Medulla oblongata (tissue), 1 donor: ENCODE data around the gene OSGIN1.

Source experiments
- DNase-seq: peaks from one replicate; pipeline ENCODE4 v3.0.0-alpha.2; 2015; ENCODE audit errors: extremely low spot score

Gene OSGIN1

DNA sequence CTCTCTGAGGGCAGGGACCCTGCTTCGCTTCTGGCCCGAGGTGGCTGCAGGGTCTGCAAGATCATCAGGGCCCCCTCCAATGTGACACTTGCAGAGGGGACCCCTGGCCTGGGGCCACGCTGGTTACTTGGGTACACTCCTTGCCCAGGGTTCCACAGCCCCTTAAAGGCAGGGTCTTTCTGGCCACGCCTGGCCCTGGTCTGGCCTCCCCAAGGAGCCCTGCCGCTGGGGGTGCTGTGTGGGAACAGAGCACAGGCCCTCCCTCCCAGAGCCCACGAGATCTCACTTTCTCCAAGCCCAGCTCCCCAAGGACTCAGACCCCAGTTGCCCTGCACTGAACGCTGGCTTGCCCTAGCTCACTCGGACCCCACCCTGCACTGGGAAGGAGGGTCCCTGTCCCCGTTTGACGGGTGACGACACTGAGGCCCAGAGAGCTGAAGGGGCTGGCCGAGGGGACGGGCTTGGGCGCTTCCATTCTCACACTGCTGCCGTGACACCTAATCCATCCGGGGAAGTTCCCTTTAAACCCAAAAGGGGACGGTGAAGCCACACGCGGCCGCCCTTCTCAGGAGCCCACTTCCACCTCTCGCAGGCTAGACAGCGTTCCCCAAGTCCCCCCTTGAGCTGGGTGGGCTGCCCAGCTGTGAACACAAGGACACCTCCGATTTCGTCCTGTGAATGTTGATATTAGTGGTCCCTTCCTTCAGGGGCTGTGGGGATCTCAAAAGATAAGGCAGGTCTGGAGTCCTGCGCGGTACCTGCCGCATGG is 26.9 kb upstream of the OSGIN1 start:
- DNase-seq: no peak

- DNase-seq: peak; percentile 31
Observed at GRCh38 chr16:83926726-83927397, 26.2 kb upstream of the OSGIN1 start.

DNA sequence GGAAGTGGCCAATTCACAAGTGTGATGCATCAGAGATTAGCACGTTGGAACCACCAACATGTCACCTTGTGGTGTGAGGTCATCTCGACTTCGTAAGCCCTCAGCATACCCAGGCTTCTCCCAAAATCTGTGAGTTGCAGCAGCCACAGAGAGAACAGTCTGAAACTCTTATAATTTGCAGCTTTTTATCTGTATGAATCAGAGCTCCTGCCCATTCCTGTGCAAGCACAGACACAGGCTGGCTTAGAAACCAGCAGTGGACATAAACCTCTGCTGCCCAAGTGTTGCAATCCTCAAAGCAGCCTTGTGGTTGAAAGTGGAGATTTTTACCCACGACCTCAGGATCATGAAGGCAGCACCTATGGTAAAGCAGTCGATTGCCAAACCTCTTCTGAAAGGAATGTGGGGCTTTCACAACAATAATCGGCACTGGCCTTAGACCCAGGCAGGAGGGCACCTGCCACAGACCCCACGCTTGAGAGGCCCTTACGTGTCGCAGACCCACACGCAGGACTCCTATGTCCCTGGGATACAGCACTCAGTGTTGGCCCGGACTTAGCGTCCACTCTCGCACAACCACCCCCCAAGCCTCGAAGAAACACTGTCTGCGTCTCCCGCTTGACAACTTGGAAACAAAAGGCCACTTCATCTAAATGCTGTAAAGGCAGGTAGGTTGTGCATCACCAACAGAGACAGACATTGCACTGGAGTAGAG is 24.5 kb upstream of the OSGIN1 start:
- DNase-seq: no peak

- DNase-seq: no peak
Observed at GRCh38 chr16:83929811-83930555, 23.1 kb upstream of the OSGIN1 start.

DNA sequence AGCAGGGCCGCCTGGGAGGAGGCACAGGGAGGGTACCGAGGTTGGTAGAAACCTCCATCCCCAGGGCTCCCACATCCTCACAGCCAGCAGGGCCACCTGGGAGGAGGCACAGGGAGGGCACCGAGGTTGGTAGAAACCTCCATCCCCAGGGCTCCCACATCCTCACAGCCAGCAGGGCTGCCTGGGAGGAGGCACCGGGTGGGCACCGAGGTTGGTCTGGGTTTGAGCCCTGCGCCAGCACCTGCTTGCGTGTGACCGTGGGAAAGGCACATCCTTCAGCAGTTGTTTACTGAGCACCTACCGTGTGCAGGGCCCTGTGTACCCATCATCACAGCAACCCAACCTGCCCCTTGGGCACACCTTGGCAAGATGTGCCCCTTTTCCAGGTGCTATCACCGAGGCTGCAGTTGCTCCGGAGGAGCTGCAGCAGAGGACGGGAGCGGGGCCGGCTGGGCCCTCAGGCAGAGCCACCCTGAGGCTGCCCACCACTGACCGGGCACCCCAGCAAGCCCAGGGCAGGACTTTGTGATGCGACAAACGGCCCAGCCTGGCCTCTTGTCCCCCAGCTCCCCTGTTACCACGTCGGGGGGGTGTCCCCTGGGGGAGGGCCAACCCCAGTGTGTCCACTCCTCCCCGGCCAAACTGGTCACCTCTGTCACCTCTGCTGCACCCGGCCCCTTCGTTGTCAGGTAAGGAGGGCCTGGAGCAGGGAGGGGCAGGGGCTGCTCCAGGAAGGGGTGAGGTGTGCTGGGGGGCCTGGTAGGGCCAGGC is 22.1 kb upstream of the OSGIN1 start:
- DNase-seq: no peak

GRCh38 chr16:83931556-83931955 is 21.5 kb upstream of the OSGIN1 start:
- no peak for DNase-seq

DNA sequence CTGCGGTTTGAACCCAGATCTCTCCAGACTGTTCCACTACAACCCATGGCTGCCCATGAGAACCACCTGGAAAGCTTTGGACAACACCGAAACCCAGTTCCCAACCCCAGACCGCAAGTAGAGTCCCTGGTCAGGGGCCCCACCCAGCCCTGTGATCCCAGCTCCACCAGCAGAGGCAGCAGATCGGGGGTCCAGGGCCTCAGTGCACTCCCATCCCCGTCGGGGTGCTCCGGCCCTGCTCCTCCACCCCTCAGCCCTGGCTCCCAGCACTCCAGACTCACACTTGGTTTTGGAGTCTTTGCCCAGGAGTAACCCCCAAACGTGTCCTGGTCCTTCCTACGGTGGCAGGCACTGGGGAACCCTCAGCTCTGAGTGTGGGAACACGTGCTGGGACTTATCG is 20.7 kb upstream of the OSGIN1 start:
- DNase-seq: no peak

- no peak for DNase-seq
Observed at GRCh38 chr16:83932955-83933673, 19.9 kb upstream of the OSGIN1 start.

DNA sequence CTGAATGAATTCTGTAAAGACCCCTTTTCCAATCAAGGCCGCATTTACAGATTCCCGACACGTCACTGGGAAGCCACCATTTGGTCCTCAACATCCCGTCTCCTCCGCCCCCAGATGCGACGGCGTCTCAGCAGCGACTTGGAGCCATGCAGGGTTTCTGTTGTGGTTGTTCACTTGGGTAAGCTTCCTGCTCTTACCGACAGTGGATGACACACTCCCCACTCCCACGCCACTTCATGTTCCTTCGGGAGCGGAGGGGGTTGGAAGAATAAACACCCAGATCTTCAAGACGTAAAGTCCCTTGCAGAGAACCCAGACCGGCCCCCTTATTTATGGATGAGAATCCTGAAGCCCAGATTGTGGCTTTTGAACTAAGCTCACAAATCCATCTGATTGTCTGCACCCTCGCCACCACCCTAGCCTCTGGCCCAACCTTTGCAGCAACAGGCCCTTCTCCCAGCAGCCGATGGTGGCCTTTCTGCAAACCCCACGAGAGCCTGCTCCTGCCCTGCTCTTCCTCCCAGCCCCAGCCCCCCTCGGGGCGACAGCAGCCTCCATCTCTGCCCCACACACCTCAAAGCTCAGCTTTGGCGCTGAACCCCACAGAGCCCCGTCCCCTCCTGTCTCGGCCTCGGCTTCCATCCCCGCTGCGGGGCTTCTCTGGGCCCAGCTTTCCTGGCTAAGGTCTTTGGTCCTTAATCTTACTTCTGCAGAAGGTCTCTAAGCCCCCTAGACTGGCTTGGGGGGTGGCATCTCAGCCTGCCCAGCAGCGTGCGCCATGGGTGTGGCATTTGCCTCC is 19.0 kb upstream of the OSGIN1 start:
- no peak for DNase-seq

GRCh38 chr16:83934684-83934977 is 18.4 kb upstream of the OSGIN1 start:
- no peak for DNase-seq

DNA sequence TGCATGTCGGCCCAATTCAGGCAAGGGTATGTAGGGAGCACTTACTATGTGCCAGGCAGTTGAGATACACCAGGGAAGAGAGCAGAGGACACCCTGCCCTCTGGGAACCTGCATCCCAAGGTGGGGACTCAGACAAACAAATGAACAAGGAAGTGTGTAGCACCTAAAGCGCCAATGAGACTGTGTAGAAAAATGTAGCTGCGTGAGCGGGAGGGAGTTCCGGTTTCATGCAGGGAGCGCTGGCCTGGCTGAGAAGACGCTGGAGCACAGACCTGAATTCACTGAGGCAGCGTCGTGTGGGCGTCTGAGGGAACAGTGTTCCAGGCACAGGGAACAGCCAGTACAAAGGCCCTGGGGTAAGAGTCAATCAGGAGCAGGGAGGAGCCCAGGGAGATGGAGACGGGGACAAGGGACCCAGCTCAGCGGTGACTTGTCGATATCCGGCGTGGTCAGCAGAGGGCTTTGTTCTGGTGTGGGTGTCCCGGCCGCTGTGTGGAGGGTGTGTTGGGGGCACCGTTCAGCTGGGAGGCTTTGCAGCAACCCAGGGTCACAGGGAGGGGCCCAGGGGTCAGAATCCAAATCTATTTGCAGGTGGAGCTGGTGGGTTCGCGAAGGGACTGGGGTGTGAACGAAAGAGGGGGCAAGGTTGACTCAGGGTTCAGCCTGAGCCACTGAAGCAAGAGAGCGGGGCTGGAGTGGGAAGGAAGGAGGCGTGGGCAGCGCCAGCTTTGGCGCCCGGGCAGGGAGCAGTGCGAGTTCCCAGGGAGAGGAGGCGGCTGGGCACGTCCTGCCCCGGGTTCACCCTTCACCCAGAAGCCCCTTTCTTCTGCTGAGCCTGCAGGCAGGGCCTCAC is 17.8 kb upstream of the OSGIN1 start:
- DNase-seq: no peak

GRCh38 chr16:83935858-83936255 is 17.2 kb upstream of the OSGIN1 start:
- no peak for DNase-seq

GRCh38 chr16:83936581-83937165 is 16.4 kb upstream of the OSGIN1 start:
- DNase-seq: no peak

DNA sequence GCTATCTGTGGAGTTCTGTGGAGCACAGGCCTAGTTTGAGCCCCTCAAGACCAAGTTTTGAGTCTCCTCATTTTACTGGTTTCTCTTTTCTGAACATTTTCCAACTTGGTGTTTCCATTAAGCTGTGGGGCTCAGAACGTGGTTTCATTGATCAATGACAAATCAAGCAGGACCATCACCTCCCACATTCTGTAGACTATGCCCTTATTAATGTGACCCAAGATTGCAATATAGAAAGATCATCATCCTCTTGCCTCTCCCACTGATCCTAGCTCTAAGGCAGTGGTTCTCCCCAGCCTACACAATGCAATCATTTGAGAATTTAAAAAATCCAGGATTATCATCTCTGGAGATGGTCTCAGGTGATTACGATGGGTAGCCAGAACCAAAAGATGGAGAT is 15.8 kb upstream of the OSGIN1 start:
- no peak for DNase-seq

- no peak for DNase-seq
Observed at GRCh38 chr16:83937922-83938885, 14.8 kb upstream of the OSGIN1 start.

DNA sequence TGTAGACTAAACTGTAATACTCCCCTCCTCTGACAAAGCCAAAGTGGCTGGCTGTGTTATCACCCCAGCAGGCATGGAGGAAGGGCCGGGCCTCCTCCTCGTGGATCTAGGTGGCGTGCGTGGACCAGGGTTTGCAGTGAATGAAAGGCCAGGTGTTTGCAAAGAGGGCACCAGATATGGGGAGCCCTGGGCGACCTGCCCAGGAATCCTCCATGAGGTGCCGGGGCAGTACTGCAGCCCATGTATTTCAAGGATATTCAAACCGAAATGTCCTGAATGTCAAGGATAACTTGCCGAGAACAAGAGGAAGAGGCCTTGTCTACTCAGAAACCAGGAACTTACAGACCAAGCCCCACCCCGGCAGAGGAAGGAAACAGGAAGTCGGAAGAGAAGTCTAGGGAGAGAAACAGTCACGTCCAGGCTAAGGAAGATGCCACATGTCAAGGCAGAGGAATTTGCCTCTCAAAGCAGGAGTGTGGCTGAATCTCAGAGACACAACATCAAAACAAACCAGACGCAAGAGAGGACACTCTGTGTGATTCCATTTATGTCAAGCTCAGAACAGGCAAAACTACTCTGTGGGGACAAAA is 13.7 kb upstream of the OSGIN1 start:
- peak; percentile 13 for DNase-seq

DNA sequence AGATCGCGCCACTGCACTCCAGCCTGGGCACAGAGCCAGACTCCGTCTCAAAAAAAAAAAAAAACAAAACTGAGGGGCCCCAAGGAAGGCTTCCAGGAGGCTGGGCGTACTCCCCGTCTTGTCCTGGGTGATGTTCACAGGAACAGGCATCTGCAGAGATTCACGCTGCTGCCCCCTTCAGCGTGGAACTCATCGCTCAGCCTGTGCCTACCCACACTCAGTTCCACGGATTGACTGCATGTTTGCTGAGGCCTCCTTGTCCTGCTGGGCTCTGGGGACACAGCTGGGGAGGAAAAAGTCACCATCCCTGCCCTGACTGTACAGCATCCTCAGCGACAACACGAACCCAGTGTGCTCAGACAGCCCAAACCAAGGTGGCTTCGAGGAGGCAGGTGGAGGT is 12.9 kb upstream of the OSGIN1 start:
- DNase-seq: no peak
